Right hindlimb (tissue), 1 donor: ENCODE data around the gene INPP5B.

Experiments used
- DNase-seq: peaks from one replicate; pipeline ENCODE4 v3.0.0-alpha.2; 2018

INPP5B gene

GRCh38 chr1:37866491-37866890 is 80.4 kb downstream of the INPP5B start:
- DNase-seq = no peak

DNA sequence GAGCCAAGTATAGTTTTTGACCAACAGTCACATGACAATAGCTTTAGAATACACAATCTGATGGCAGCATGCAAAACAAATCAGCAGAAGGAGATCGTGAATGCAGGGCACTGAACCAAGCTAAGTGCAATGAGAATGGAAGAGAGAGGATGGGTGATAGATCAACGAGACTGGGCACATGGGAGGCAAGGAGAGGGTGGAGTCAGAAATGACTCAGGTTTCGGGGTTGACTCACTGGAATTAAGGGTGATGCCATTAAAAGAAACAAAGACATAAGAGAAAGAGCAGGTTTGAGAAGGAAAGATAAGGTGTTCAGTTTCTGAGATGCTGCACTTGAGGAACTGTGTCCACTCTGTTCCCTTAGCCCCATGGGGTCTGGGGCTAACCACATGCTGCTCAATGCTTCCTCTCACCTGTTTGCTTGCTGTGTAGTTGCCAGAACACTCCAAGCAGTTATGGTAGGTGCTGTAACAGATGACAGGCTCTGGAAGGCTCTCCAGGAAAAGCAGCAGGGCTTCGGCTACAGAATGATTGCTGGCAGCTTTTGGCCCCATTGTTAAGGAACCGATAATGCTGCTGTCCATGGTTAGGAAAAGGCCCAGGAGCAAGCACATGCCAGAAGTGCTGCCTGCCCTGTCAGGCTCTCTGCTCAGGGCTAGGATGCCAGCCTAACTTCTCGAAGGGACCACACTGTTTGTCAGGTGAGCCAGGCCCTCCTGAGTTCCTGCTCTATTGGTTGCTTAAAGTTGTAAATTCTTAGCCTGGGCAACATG is 81.3 kb downstream of the INPP5B start:
- DNase-seq = no peak

GRCh38 chr1:37862330-37862729 is 84.5 kb downstream of the INPP5B start:
- no peak for DNase-seq

DNA sequence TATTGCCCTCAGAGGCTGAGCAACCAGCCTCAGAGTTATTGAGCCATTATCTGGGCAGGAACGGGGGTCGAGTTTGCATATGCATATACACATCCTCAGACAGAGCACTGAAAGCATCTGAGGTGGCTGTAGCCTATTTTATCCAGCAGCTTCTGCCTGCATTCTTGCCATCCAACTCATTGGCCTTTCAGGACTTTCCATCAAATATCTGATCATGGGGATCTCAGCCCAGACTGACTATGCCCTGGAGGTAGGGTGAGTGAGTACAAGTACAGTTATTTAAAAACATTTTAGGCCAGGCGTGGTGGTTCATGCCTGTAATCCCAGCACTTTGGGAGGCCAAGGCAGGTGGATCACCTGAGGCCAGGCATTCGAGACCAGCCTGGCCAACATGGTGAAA is 85.7 kb downstream of the INPP5B start:
- no peak for DNase-seq

GRCh38 chr1:37860346-37860666 is 86.5 kb downstream of the INPP5B start:
- no peak for DNase-seq

- DNase-seq = peak; percentile 98
Measured at GRCh38 chr1:37859507-37860345, 87.1 kb downstream of the INPP5B start, which contains the start of gene MTF1. TSS of gene MTF1 (minus strand) at chr1:37859592. CDS start at chr1:37857658, 1,934 bp downstream.

DNA sequence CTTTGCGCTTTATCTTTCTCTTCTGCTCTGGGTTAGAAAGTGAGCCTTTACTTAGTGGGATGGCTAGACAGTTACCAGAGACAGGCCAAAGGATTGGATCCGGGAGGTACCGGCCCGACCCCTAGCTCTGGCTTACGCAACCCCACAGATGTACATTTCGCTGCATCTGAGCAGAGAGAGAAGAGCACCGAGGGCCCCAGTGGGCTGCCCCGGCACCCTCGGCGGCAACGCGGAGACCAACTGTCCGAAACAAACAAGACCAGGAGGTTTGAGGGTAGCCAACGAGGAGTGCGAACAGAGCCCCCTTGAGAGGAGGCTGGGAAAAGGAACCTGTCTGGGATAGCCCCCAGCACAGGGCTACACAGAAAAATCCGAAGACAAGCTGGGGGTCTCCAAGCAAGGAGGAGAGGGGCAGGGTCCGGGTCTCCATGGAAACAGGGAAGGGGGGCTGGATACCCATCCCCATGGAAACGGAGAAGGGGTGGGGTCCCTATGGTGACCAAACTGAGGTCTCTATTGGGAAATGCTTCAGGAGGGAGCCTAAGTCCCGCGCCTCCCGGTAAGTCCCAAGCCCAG is 87.8 kb downstream of the INPP5B start:
- DNase-seq = no peak

- no peak for DNase-seq
Measured at GRCh38 chr1:37854406-37854805, 92.4 kb downstream of the INPP5B start.

GRCh38 chr1:37853157-37853556 is 93.7 kb downstream of the INPP5B start:
- DNase-seq = no peak

GRCh38 chr1:37851782-37852210 is 95.1 kb downstream of the INPP5B start:
- DNase-seq = no peak

DNA sequence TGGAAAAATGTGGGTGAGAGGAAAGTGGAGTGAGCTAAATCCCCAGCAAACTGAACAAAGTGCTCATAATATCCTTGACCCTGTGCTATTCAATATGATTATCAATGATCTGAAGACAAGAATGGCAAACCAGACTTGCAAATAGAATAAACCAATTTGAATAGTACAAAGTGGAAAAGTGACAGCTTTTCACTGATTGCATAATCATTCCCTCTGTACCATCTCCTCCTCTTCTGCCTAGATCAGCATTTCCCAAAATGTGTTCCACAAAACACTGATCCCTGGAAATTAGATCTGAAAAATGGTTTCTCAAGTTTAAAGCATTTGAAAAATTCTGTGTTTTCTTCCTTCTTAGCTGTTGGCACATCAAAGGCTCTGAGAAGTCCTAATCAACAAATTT is 95.6 kb downstream of the INPP5B start:
- DNase-seq = no peak

GRCh38 chr1:37850352-37850955 is 96.4 kb downstream of the INPP5B start:
- no peak for DNase-seq

DNA sequence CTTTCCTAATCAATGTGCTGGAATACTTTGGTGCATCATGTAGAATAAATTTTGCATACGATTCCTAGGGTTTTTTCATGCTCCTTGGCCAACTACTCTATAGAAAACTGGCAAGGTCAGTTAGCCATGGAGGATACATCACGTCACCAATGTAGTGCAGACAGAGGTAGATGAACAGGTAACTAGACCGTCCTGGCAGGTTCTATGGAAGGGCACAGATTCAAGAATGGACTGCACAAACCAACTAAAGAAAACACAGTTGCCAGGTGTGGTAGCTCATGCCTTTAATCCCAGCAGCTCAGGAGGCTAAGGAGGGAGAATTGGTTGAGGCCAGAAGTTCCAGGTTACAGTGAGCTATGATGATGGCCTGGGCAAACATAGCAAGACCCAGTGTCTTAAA is 97.4 kb downstream of the INPP5B start:
- DNase-seq = no peak

DNA sequence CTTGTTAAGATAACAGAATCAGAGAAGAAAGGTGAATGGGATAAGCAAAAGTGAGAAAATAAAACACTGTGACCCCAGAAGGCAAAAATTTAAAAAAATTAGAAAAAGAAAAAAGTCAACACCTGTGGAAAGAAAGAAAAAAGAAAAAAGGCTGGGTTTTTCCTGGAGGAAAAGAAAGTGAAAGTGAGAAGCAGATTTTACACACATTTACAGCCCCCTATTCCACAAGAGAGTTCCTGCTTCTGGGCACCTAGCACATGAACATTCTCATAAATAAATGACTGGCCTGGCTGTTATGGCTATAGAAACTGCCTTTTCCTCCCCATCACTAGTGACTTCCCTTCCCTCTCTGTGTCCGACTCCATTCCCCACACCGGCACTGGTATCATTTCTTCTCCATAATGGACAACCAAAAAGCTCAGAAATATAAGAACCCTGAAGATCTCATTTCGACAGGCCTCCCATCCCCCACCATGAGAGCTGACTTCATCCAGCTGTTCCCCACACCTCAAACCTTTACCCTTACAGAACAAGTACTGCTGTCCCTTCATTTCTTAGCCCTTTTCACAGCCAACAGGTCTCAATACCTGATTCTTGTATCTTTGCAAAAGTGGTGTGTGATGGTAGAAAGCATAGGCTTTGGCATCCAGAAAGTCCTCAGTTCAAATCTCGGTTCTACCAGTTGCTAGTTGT is 100.1 kb downstream of the INPP5B start:
- no peak for DNase-seq

- DNase-seq = no peak
Measured at GRCh38 chr1:37845786-37846185, 101.1 kb downstream of the INPP5B start.

DNA sequence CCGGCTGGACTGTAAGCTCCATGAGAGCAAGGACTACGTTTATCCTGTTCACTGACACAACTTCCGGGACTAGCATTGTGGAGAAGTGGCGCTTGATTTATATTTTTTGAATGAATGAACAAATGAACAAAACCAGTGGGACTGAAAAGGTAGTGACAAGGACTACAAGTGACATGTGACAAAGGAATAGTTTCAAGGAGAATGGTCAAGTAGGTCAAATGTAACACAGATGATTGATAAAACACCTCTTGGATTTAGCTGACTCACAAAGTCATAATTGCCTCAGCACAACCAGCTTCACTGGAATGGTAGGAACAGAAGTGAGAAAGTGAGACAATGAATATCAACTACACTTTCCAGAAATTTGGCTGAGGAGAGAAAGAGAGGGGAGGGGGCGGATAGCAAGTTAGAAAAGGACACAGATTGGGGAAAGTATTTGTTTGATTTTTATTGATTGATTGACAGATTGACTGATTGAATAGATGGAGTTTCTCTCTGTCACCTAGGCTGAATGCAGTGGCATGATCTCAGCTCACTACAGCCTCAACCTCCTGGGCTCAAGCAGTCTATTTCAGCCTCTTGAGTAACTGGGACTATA is 101.7 kb downstream of the INPP5B start:
- no peak for DNase-seq

DNA sequence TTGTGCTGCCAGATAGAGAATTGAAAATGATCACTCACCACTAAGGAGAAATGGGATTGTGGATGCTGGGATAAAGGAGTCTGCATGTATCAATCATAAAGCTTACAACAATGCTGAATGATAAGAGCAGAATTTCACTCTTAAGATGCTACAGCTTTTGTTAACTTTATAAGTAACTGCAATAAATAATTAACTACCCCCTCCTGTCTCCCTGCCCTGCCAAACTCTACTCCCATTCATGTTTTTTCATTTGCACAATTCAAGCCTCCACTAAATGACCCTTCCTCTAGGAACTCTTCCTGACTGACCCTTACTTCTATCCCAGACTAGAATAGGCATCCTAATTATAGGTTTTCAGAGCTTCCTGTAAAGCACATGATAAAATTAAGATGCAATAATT is 102.3 kb downstream of the INPP5B start:
- no peak for DNase-seq

- no peak for DNase-seq
Measured at GRCh38 chr1:37841652-37842051, 105.2 kb downstream of the INPP5B start.

GRCh38 chr1:37840711-37841110 is 106.1 kb downstream of the INPP5B start:
- no peak for DNase-seq

GRCh38 chr1:37839676-37840075 is 107.2 kb downstream of the INPP5B start:
- DNase-seq = no peak

- no peak for DNase-seq
Measured at GRCh38 chr1:37836788-37837187, 110.1 kb downstream of the INPP5B start.

GRCh38 chr1:37831809-37832208 is 115.0 kb downstream of the INPP5B start:
- no peak for DNase-seq
